Measurements from ENCODE around the gene SGTA.

DNA sequence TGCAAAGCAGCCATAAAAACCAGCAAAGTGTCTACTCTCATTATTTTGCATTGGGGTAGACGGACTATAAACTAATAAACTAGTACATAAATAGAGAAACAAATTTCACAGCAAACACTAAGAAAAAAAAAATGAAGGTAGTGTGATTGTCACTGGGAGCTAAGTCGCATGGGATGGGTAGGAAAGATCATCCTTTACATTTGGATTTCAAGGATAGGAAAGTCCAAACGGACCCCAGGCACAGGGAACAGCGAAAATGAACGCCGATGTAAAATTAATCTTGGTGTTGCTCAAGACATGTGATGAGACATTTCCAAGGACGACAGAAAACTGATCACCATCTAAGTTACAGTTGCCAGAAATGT, 690 bp upstream of the SGTA start:
- TF ChIP-seq, protein P1, sequence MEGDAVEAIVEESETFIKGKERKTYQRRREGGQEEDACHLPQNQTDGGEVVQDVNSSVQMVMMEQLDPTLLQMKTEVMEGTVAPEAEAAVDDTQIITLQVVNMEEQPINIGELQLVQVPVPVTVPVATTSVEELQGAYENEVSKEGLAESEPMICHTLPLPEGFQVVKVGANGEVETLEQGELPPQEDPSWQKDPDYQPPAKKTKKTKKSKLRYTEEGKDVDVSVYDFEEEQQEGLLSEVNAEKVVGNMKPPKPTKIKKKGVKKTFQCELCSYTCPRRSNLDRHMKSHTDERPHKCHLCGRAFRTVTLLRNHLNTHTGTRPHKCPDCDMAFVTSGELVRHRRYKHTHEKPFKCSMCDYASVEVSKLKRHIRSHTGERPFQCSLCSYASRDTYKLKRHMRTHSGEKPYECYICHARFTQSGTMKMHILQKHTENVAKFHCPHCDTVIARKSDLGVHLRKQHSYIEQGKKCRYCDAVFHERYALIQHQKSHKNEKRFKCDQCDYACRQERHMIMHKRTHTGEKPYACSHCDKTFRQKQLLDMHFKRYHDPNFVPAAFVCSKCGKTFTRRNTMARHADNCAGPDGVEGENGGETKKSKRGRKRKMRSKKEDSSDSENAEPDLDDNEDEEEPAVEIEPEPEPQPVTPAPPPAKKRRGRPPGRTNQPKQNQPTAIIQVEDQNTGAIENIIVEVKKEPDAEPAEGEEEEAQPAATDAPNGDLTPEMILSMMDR (IDR thresholded peaks at IDR 0.05; ENCODE audit: low read length): no peak
- TF ChIP-seq EZH2phosphoT487 (IDR thresholded peaks at IDR 0.05; ENCODE audit: low read length) (no peak), EZH2 (optimal IDR thresholded peaks at IDR 0.05; ENCODE audit: low read depth, low read length) (no peak)
